Thymus (tissue), 11 donors: ENCODE data around the gene ATG4A. TPM values are rescaled to one million over a fixed set of nuclear protein-coding genes. Genes with fewer than 3 reads are reported as not detected.
A peak's percentile ranks its signal among the peaks of the same experiment; 100 is the strongest.

ENCODE experiments used
- DNase-seq, 9 donors: peaks; one replicate each; pipeline ENCODE4 v3.0.0-alpha.2; 2013; ENCODE audit warnings: low spot score in 9 of 9, low read depth in 6 of 9, missing footprints in 1 of 9
- H3K27ac ChIP-seq, 2 donors: one replicate each; pipeline ENCODE4 v1.5.1; 2013; ENCODE audit warnings: control low read depth in 1 of 2, low read depth in 1 of 2, low read length in 1 of 2, mild to moderate bottlenecking in 1 of 2, moderate library complexity in 1 of 2
- H3K27me3 ChIP-seq, 2 donors: one replicate each; pipeline ENCODE4 v1.5.1; 2013; ENCODE audit warnings: low read length in 1 of 2; ENCODE audit not compliant: control insufficient read depth in 2 of 2, insufficient read depth in 1 of 2
- H3K36me3 ChIP-seq, 2 donors: one replicate each; pipeline ENCODE4 v1.5.1; 2013; ENCODE audit warnings: low read length in 1 of 2, mild to moderate bottlenecking in 1 of 2, moderate library complexity in 1 of 2; ENCODE audit not compliant: control insufficient read depth in 2 of 2, insufficient read depth in 2 of 2
- H3K4me1 ChIP-seq, 2 donors: one replicate each; pipeline ENCODE4 v1.5.1; 2013; ENCODE audit warnings: low read length in 2 of 2; ENCODE audit not compliant: control insufficient read depth in 2 of 2, insufficient read depth in 2 of 2
- H3K4me3 ChIP-seq, 2 donors: one replicate each; pipeline ENCODE4 v1.5.1; 2013; ENCODE audit warnings: low read length in 2 of 2, control low read depth in 1 of 2, mild to moderate bottlenecking in 1 of 2
- H3K9me3 ChIP-seq, 2 donors: one replicate each; pipeline ENCODE4 v1.5.1; 2013; ENCODE audit warnings: low read length in 1 of 2, mild to moderate bottlenecking in 1 of 2; ENCODE audit not compliant: control insufficient read depth in 2 of 2, insufficient read depth in 1 of 2
- WGBS: extraction: QIAGEN DNeasy Blood & Tissue Kit; methylation state at CpG from one replicate; pipeline ENCODE4 v1.1.7; 2013; 5-methylcytosine and 5-hydroxymethylcytosine counted together
- polyA plus RNA-seq: library from polyadenylated mRNA; stranded (reverse); fragments of 200-250 nt; gene quantifications from one replicate; pipeline ENCODE4 v1.2.3, GENCODE V29; 2013
- total RNA-seq: library from RNA; stranded (reverse); fragments of 120-200 nt; gene quantifications from one replicate; pipeline ENCODE4 v1.2.4, GENCODE V29; 2013
- donor health status: healthy.

Gene ATG4A
- total and polyA plus RNA-seq, 2 donors: 14.7 to 18.2 TPM

DNA sequence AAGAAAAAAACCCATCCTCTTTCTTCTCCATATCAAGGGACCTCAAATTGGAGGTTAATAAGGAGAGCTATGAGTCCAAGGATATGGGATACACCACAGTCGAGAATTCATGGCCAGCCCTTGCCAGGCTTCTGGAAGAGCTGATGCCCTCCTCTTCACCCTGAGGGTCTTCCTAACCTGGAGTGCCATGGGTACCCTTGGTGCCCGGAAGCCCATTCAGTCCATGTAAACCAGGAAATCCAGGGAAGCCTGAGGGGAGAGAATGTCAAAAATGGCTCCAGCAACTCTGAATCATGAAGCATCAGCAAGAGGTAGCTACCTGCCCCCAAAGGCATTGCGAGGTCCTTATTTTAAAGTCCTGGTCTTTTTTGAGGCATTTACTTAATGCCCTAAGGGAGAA lies 78.2 kb downstream of the ATG4A start:
- H3K27ac ChIP-seq: no peak overlapping the region
- H3K27me3 ChIP-seq: no peaks in the 10 kb centered on the region
- H3K4me3 ChIP-seq: no peak overlapping the region
- no peaks in the 10 kb centered on the region for H3K4me1 ChIP-seq
- DNase-seq: no peak
- WGBS: 99% methylated on average over 3 of the region's 3 CpGs
- no peaks in the 10 kb centered on the region for H3K36me3 ChIP-seq
- no peaks in the 10 kb centered on the region for H3K9me3 ChIP-seq

GRCh38 chrX:108171671-108172070 lies 80.1 kb downstream of the ATG4A start:
- no peaks in the 10 kb centered on the region for H3K4me1 ChIP-seq
- 98% methylated on average over 4 of the region's 4 CpGs for WGBS

GRCh38 chrX:108173874-108174273 lies 82.3 kb downstream of the ATG4A start:
- no peak overlapping the region for H3K4me3 ChIP-seq
- H3K36me3 ChIP-seq: no peaks in the 10 kb centered on the region
- H3K27me3 ChIP-seq: no peaks in the 10 kb centered on the region
- H3K9me3 ChIP-seq: no peaks in the 10 kb centered on the region
- 46% methylated on average over 3 of the region's 3 CpGs for WGBS
- no peaks in the 10 kb centered on the region for H3K4me1 ChIP-seq
- H3K27ac ChIP-seq: no peak overlapping the region
- no peak for DNase-seq

More at GRCh38 chrX:108171671-108172070, 80.1 kb downstream of the ATG4A start:
- no peak for DNase-seq
- Histone ChIP-seq H3K27me3 (no peaks in the 10 kb centered on the region), H3K9me3 (no peaks in the 10 kb centered on the region), H3K27ac (no peak overlapping the region), H3K4me3 (no peak overlapping the region), H3K36me3 (no peaks in the 10 kb centered on the region)

DNA sequence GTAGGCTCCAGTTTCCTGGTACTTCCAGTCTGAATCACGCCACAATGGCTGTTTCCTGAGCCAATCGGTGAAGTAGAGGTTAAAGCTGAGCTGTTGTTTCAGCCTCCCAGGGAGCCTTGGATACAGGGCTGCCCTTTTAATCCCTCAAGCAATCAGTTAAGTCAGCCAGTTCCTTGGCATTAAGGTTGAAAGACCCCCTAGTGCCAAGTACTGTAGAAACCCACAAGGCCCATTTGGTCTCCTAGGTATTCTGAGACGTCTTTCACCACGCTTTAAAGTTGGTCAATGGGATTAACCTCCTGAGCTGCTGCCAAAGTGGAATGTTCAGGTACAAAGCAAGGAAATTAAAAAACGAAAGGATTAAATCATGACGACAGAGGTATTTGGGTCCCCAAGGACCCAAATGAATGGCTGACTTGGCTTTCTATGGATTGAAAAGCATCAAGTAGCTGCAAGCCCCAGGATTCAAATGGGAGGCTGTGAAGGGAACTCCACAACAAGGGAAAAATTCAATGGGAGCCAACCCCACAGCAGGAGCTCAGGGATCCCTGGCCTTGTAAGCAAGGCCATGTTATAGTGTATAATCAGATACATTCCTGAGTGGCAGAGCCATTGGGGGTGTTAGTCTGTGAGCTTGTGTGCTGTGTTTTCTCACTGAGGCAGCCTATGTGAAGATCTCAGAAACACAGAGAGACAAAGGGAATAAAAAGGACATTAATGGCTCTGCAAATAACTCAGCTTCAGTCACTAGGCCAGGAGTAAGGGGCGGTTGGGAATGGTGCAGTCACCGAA lies 86.0 kb downstream of the ATG4A start:
- H3K9me3 ChIP-seq: no peaks in the 10 kb centered on the region
- no peak for DNase-seq
- no peaks in the 10 kb centered on the region for H3K4me1 ChIP-seq
- no peaks in the 10 kb centered on the region for H3K27me3 ChIP-seq
- no peak overlapping the region for H3K4me3 ChIP-seq
- H3K27ac ChIP-seq: no peak overlapping the region
- no peaks in the 10 kb centered on the region for H3K36me3 ChIP-seq
- 96% methylated on average over 8 of the region's 8 CpGs for WGBS

- Histone ChIP-seq H3K9me3 (no peaks in the 10 kb centered on the region), H3K36me3 (no peaks in the 10 kb centered on the region), H3K4me3 (no peak overlapping the region), H3K27ac (no peak overlapping the region), H3K27me3 (no peaks in the 10 kb centered on the region), H3K4me1 (no peaks in the 10 kb centered on the region)
- 91% methylated on average over 7 of the region's 7 CpGs for WGBS
- no peak for DNase-seq
Observed at GRCh38 chrX:108178143-108178498, 86.5 kb downstream of the ATG4A start.

DNA sequence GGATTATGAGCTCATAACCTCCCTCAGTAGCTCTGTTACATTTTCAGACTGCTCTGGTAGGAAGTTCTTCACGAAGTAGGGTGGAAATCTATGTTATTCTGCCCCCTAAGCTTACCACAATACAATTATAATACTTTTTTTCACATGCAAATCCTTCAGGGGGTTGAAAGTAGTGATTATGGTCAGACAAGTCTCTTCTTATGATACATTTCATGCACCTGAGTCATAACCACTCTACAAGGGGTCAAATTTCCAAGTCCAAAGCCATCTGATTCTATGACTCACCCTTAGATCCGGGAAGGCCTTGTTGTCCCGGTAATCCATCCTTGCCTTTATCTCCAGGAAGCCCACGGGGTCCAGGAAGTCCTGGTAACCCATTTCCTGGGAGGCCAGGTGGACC lies 95.2 kb downstream of the ATG4A start:
- DNase-seq: no peak
- H3K36me3 ChIP-seq: no peaks in the 10 kb centered on the region
- H3K4me3 ChIP-seq: no peak overlapping the region
- H3K4me1 ChIP-seq: no peaks in the 10 kb centered on the region
- H3K9me3 ChIP-seq: no peaks in the 10 kb centered on the region
- 73% methylated on average over 4 of the region's 4 CpGs for WGBS
- H3K27ac ChIP-seq: no peak overlapping the region
- H3K27me3 ChIP-seq: no peaks in the 10 kb centered on the region

GRCh38 chrX:108198420-108198819 lies 106.8 kb downstream of the ATG4A start:
- Histone ChIP-seq H3K9me3 (no peaks in the 10 kb centered on the region), H3K36me3 (no peaks in the 10 kb centered on the region), H3K27ac (no peak overlapping the region), H3K27me3 (no peaks in the 10 kb centered on the region), H3K4me1 (no peaks in the 10 kb centered on the region), H3K4me3 (no peak overlapping the region)
- WGBS: 88% methylated on average over 1 of the region's 1 CpG
- no peak for DNase-seq

DNA sequence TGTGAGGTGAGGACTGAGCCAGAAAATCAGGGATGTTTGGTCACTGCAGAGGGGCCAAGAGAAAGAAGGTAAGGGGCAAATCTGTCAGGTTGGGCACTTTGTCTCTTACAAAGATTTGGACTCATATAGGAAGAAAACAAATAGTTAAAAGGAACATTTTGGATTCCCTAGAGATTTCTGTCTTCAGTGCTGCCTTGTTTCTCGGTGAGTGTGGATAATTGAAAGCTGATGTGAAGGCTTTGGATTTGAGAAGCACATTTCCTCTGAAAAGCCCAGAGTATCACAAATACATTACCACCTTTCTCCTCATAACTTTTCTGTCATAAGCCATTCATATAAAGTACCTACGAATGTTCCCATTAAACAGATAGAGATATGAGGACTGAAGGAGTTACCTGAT lies 107.5 kb downstream of the ATG4A start:
- Histone ChIP-seq H3K27ac (no peak overlapping the region), H3K4me1 (no peaks in the 10 kb centered on the region), H3K4me3 (no peak overlapping the region), H3K27me3 (no peaks in the 10 kb centered on the region), H3K36me3 (no peaks in the 10 kb centered on the region), H3K9me3 (no peaks in the 10 kb centered on the region)
- no peak for DNase-seq
- WGBS: 93% methylated on average over 2 of the region's 2 CpGs

- WGBS: 4% methylated on average over 4 of the region's 4 CpGs
- Histone ChIP-seq H3K36me3 (no peaks in the 10 kb centered on the region), H3K4me3 (no peak overlapping the region), H3K4me1 (no peaks in the 10 kb centered on the region), H3K27me3 (no peaks in the 10 kb centered on the region), H3K9me3 (no peaks in the 10 kb centered on the region), H3K27ac (no peak overlapping the region)
- DNase-seq: peak in 2 of 9 donors; percentile 3 to 17
Observed at GRCh38 chrX:108199691-108200090, 108.1 kb downstream of the ATG4A start.
